Mesodermal cell (in vitro differentiated cells): Measurements from ENCODE around the gene MRPL24.

Experiments
- H3K27ac ChIP-seq: 2 replicates; pipeline ENCODE4 v1.7.0; 2013; ENCODE audit warnings: mild to moderate bottlenecking, low read depth, low read length, moderate library complexity; ENCODE audit not compliant: severe bottlenecking
- H3K36me3 ChIP-seq: 2 replicates; pipeline ENCODE4 v1.7.1; 2013; ENCODE audit warnings: mild to moderate bottlenecking, low read length, moderate library complexity; ENCODE audit not compliant: control insufficient read depth, insufficient read depth
- H3K4me1 ChIP-seq: one replicate; pipeline ENCODE4 v1.7.1; 2013; ENCODE audit warnings: mild to moderate bottlenecking, low read length; ENCODE audit not compliant: insufficient read depth, control insufficient read depth, poor library complexity, severe bottlenecking
- H3K4me3 ChIP-seq: 2 replicates; pipeline ENCODE4 v1.7.0; 2013; ENCODE audit warnings: low read length, control low read depth, mild to moderate bottlenecking; ENCODE audit not compliant: insufficient read depth, poor library complexity, severe bottlenecking; ENCODE audit errors: extremely low read depth
- H3K9me3 ChIP-seq: 2 replicates; pipeline ENCODE4 v1.7.1; 2013; ENCODE audit warnings: mild to moderate bottlenecking, low read length, moderate library complexity; ENCODE audit not compliant: control insufficient read depth
- WGBS, 2 experiments: methylation state at CpG; one replicate each; pipeline ENCODE4 v1.1.5; 2013; ENCODE audit warnings: missing lambda C conversion rate in 2 of 2; ENCODE audit not compliant: insufficient coverage in 2 of 2; 5-methylcytosine and 5-hydroxymethylcytosine counted together

MRPL24 gene

GRCh38 chr1:156749419-156750118, 8.7 kb upstream of the MRPL24 start:
- peak overlapping the region; percentile 100 for H3K27ac ChIP-seq
- peaks cover 38% of the 10 kb centered on the region for H3K4me1 ChIP-seq
- H3K36me3 ChIP-seq, result peaks cover 30% of the 10 kb centered on the region
- no peaks in the 10 kb centered on the region for H3K9me3 ChIP-seq
- peak overlapping the region; percentile 95 for H3K4me3 ChIP-seq
- 60 to 81% methylated on average over 2 to 7 of the region's 8 CpGs for WGBS, 2 experiments

GRCh38 chr1:156748670-156749418, 8.0 kb upstream of the MRPL24 start:
- H3K27ac ChIP-seq, result peak overlapping the region; percentile 100
- WGBS, 2 experiments, result 71 to 81% methylated on average over 7 of the region's 9 CpGs
- H3K4me3 ChIP-seq, result peak overlapping the region; percentile 95
- peaks cover 38% of the 10 kb centered on the region for H3K4me1 ChIP-seq
- H3K9me3 ChIP-seq, result no peaks in the 10 kb centered on the region
- peaks cover 36% of the 10 kb centered on the region for H3K36me3 ChIP-seq

- H3K4me3 ChIP-seq, result peak overlapping the region; percentile 95
- peaks cover 38% of the 10 kb centered on the region for H3K4me1 ChIP-seq
- no peaks in the 10 kb centered on the region for H3K9me3 ChIP-seq
- peaks cover 45% of the 10 kb centered on the region for H3K36me3 ChIP-seq
- peak overlapping the region; percentile 100 for H3K27ac ChIP-seq
- 32 to 34% methylated on average over 5 to 6 of the region's 8 CpGs for WGBS, 2 experiments
Observed at GRCh38 chr1:156747742-156748669, 7.1 kb upstream of the MRPL24 start.

GRCh38 chr1:156746728-156747631, 6.1 kb upstream of the MRPL24 start:
- peaks cover 38% of the 10 kb centered on the region for H3K4me1 ChIP-seq
- peak overlapping the region; percentile 100 for H3K27ac ChIP-seq
- peaks cover 55% of the 10 kb centered on the region for H3K36me3 ChIP-seq
- WGBS, 2 experiments, result 0 to 1% methylated on average over 14 to 16 of the region's 29 CpGs
- H3K4me3 ChIP-seq, result peak overlapping the region; percentile 49
- H3K9me3 ChIP-seq, result no peaks in the 10 kb centered on the region

- peak overlapping the region; percentile 100 for H3K27ac ChIP-seq
- peak overlapping the region; percentile 49 for H3K4me3 ChIP-seq
- 24 to 28% methylated on average over 7 of the region's 9 CpGs for WGBS, 2 experiments
- peaks cover 43% of the 10 kb centered on the region for H3K4me1 ChIP-seq
- peaks cover 61% of the 10 kb centered on the region for H3K36me3 ChIP-seq
- H3K9me3 ChIP-seq, result no peaks in the 10 kb centered on the region
Observed at GRCh38 chr1:156746406-156746727, 5.5 kb upstream of the MRPL24 start.

GRCh38 chr1:156745881-156746280, 5.0 kb upstream of the MRPL24 start:
- Histone ChIP-seq H3K27ac (peak overlapping the region; percentile 100), H3K9me3 (no peaks in the 10 kb centered on the region), H3K4me1 (peaks cover 45% of the 10 kb centered on the region), H3K4me3 (peak overlapping the region; percentile 49), H3K36me3 (peaks cover 62% of the 10 kb centered on the region)
- WGBS, 2 experiments, result 91 to 92% methylated on average over 3 of the region's 3 CpGs

- Histone ChIP-seq H3K27ac (peak overlapping the region; percentile 49), H3K36me3 (peaks cover 57% of the 10 kb centered on the region), H3K9me3 (no peaks in the 10 kb centered on the region), H3K4me3 (no peak overlapping the region), H3K4me1 (peaks cover 42% of the 10 kb centered on the region)
- WGBS, 2 experiments, result 91 to 97% methylated on average over 4 to 7 of the region's 14 CpGs
Observed at GRCh38 chr1:156744786-156745419, 4.0 kb upstream of the MRPL24 start.

- Histone ChIP-seq H3K36me3 (peaks cover 51% of the 10 kb centered on the region), H3K27ac (peak overlapping the region; percentile 29), H3K4me1 (peaks cover 36% of the 10 kb centered on the region), H3K9me3 (no peaks in the 10 kb centered on the region), H3K4me3 (no peak overlapping the region)
- WGBS, 2 experiments, result 92 to 100% methylated on average over 1 to 9 of the region's 12 CpGs
Observed at GRCh38 chr1:156744344-156744743, 3.5 kb upstream of the MRPL24 start.

GRCh38 chr1:156743367-156744302, 2.7 kb upstream of the MRPL24 start:
- H3K36me3 ChIP-seq, result peaks cover 49% of the 10 kb centered on the region
- 96 to 100% methylated on average over 10 to 12 of the region's 14 CpGs for WGBS, 2 experiments
- H3K4me1 ChIP-seq, result peaks cover 29% of the 10 kb centered on the region
- H3K9me3 ChIP-seq, result no peaks in the 10 kb centered on the region
- H3K27ac ChIP-seq, result peak overlapping the region; percentile 29
- H3K4me3 ChIP-seq, result no peak overlapping the region
